Activated CD8-positive, alpha-beta T cell treated with anti-CD3 and anti-CD28 coated beads, Interleukin-2, amount 10 ng/mL, durations not matched to agents 7 days and 5 days (primary cell): ENCODE data around the gene CUEDC1. TPM values are rescaled to one million over a fixed set of nuclear protein-coding genes. Genes with fewer than 3 reads are reported as not detected.
"Not testable (repeated sequence)": the region's sequence is repeated elsewhere in the genome, so short reads cannot be mapped to it uniquely, and the experiment has no call there.

Experiments used
- ATAC-seq: fragments of 150-1000 bp; cut with Tn5 transposase; one replicate; pipeline ENCODE4 v1.10.0; 2021; ENCODE audit warnings: moderate library complexity
- CTCF ChIA-PET: fragments of 350-600 bp; sonication (Branson Sonifier 250); formaldehyde crosslinking; loops from one replicate; lab custom pipeline; 2021; ENCODE audit warnings: antibody characterized with exemption; lab: Charles Lee
- POLR2A ChIA-PET: fragments of 350-600 bp; sonication (Branson Sonifier 250); formaldehyde crosslinking; loops from one replicate; lab custom pipeline; 2021; ENCODE audit warnings: antibody characterized with exemption; lab: Charles Lee
- DNase-seq: peaks from one replicate; pipeline ENCODE4 v3.0.0-alpha.2; 2020
- H3K27ac Mint-ChIP-seq: one replicate; pipeline ENCODE4 v1.8.0; 2021; ENCODE audit warnings: mild to moderate bottlenecking, mixed read lengths
- H3K27me3 Mint-ChIP-seq: one replicate; pipeline ENCODE4 v1.8.0; 2021; ENCODE audit warnings: low read depth, mixed read lengths
- H3K36me3 Mint-ChIP-seq: one replicate; pipeline ENCODE4 v1.8.0; 2021; ENCODE audit warnings: low read depth, mixed read lengths
- H3K4me1 Mint-ChIP-seq: one replicate; pipeline ENCODE4 v1.8.0; 2021; ENCODE audit warnings: low read depth, mixed read lengths
- H3K4me3 Mint-ChIP-seq: one replicate; pipeline ENCODE4 v1.8.0; 2021; ENCODE audit warnings: mild to moderate bottlenecking, mixed read lengths
- H3K9me3 Mint-ChIP-seq: one replicate; pipeline ENCODE4 v1.8.0; 2022; ENCODE audit warnings: mixed read lengths; ENCODE audit not compliant: insufficient read depth
- total RNA-seq, 2 experiments: library from RNA; stranded (reverse); gene quantifications; one replicate each; pipeline ENCODE4 v1.2.3, GENCODE V29; 2021

Gene CUEDC1
- total RNA-seq, 2 experiments from 2014 or later, result 0.18 TPM; not detected in 1

- peaks cover 56% of the 10 kb centered on the region for H3K36me3 Mint-ChIP-seq
- POLR2A ChIA-PET, result interaction anchor here (2.8 kb wide), 1 partner anchor 23 kb away, joined by 11 read pairs; the partner anchor contains the start of gene SRSF1
- no peak overlapping the region for H3K27ac Mint-ChIP-seq
- H3K4me1 Mint-ChIP-seq, result peaks cover 61% of the 10 kb centered on the region
- H3K9me3 Mint-ChIP-seq, result no peaks in the 10 kb centered on the region
- CTCF ChIA-PET, result interaction anchor here (0.7 to 3.3 kb wide), 9 partner anchors 9 to 128 kb away, joined by 3 to 52 read pairs (median 4); partner anchors contain the start of genes CUEDC1 and SRSF1
- DNase-seq (no peak), ATAC-seq (no peak)
- H3K4me3 Mint-ChIP-seq, result no peak overlapping the region
- H3K27me3 Mint-ChIP-seq, result no peaks in the 10 kb centered on the region
Measured at GRCh38 chr17:57984261-57984890, 29.2 kb upstream of the CUEDC1 start.

- ChIA-PET POLR2A (interaction anchor here (1.5 kb wide), 1 partner anchor 27 kb away, joined by 5 read pairs; no protein-coding TSS in a partner anchor), CTCF (interaction anchor here (0.6 to 5.2 kb wide), 4 partner anchors 11 to 129 kb away, joined by 3 to 37 read pairs (median 4); no protein-coding TSS in a partner anchor)
- Mint-ChIP-seq H3K36me3 (peaks cover 56% of the 10 kb centered on the region), H3K4me3 (no peak overlapping the region), H3K27me3 (no peaks in the 10 kb centered on the region), H3K27ac (no peak overlapping the region), H3K4me1 (peaks cover 51% of the 10 kb centered on the region), H3K9me3 (no peaks in the 10 kb centered on the region)
- ATAC-seq (no peak), DNase-seq (no peak)
Measured at GRCh38 chr17:57983446-57983845, 28.2 kb upstream of the CUEDC1 start.

GRCh38 chr17:57982452-57983170, 27.4 kb upstream of the CUEDC1 start:
- Mint-ChIP-seq H3K9me3 (no peaks in the 10 kb centered on the region), H3K27me3 (no peaks in the 10 kb centered on the region), H3K4me1 (peaks cover 51% of the 10 kb centered on the region), H3K4me3 (no peak overlapping the region), H3K36me3 (peaks cover 63% of the 10 kb centered on the region), H3K27ac (no peak overlapping the region)
- no peak for DNase-seq
- POLR2A ChIA-PET, result interaction anchor here (1.0 to 1.5 kb wide), 2 partner anchors 25 to 26 kb away, joined by 3 to 5 read pairs; partner anchors contain the start of gene SRSF1
- CTCF ChIA-PET, result interaction anchor here (0.6 to 5.2 kb wide), 8 partner anchors 10 to 267 kb away, joined by 3 to 37 read pairs (median 3); no protein-coding TSS in a partner anchor
- no peak for ATAC-seq

- Mint-ChIP-seq H3K36me3 (peaks cover 67% of the 10 kb centered on the region), H3K27ac (no peak overlapping the region), H3K9me3 (no peaks in the 10 kb centered on the region), H3K27me3 (no peaks in the 10 kb centered on the region), H3K4me1 (peaks cover 39% of the 10 kb centered on the region), H3K4me3 (no peak overlapping the region)
- ATAC-seq (no peak), DNase-seq (no peak)
- CTCF ChIA-PET, result interaction anchor here (0.7 to 5.2 kb wide), 9 partner anchors 9 to 132 kb away, joined by 3 to 37 read pairs (median 3); partner anchors contain the start of gene CUEDC1
- POLR2A ChIA-PET, result interaction anchor here (0.6 kb wide), 3 partner anchors 19 to 1857 kb away, joined by 3 read pairs; no protein-coding TSS in a partner anchor
Measured at GRCh38 chr17:57980522-57980921, 25.3 kb upstream of the CUEDC1 start.

DNA sequence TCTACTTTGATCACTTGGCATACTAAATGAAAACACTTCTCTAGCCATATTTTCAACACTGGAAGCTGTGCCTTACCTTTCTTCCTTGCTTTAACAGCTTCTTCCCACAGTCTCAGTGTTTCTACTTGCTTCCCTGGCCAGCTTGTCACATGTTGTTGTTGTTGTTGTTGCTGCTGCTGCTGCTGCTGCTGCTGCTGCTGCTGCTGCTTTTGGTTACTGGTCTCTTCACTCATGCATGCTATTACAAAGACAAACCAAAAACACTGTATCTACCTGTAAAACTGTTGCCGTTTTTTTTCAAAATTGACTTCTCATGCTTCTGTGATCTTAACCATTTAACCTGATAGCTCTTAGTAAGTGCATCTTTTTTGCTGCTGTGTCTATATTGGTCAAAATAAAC, 23.9 kb upstream of the CUEDC1 start:
- peaks cover 73% of the 10 kb centered on the region for H3K36me3 Mint-ChIP-seq
- CTCF ChIA-PET, result interaction anchor here (0.7 to 5.2 kb wide), 3 partner anchors 20 to 144 kb away, joined by 3 to 37 read pairs (median 3); no protein-coding TSS in a partner anchor
- H3K4me1 Mint-ChIP-seq, result peaks cover 25% of the 10 kb centered on the region
- no peak for ATAC-seq
- POLR2A ChIA-PET, result no interaction called here
- no peak overlapping the region for H3K27ac Mint-ChIP-seq
- H3K4me3 Mint-ChIP-seq, result no peak overlapping the region
- DNase-seq, result no peak
- no peaks in the 10 kb centered on the region for H3K27me3 Mint-ChIP-seq
- H3K9me3 Mint-ChIP-seq, result no peaks in the 10 kb centered on the region

GRCh38 chr17:57976594-57976993, 21.4 kb upstream of the CUEDC1 start:
- peaks cover 3% of the 10 kb centered on the region for H3K4me1 Mint-ChIP-seq
- H3K4me3 Mint-ChIP-seq, result no peak overlapping the region
- POLR2A ChIA-PET, result no interaction called here
- ATAC-seq, result no peak
- no peak for DNase-seq
- peaks cover 58% of the 10 kb centered on the region for H3K36me3 Mint-ChIP-seq
- no peaks in the 10 kb centered on the region for H3K9me3 Mint-ChIP-seq
- CTCF ChIA-PET, result interaction anchor here (1.9 to 2.4 kb wide), 3 partner anchors 23 to 120 kb away, joined by 5 to 12 read pairs (median 5); no protein-coding TSS in a partner anchor
- no peak overlapping the region for H3K27ac Mint-ChIP-seq
- no peaks in the 10 kb centered on the region for H3K27me3 Mint-ChIP-seq

DNA sequence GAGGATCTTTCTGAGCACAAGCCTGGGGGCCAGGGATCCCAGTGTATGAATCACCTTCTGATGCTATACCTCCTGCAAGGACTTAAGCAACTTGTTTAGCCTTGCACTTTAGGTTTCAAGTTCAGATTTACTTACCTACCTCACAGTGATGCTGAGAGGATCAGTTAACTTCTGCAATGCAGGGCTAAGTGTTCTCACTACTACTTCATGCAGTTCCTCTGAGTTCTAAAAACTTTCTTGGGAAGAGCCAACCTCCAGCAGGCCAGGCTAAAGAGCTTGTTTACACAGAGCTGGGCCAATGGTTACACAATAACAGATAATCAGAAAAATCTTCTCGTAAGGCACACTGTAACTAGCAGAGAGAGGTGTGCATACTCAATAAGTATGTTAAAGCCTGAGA, 19.8 kb upstream of the CUEDC1 start:
- Mint-ChIP-seq H3K4me3 (no peak overlapping the region), H3K27ac (no peak overlapping the region), H3K27me3 (no peaks in the 10 kb centered on the region), H3K36me3 (peaks cover 47% of the 10 kb centered on the region), H3K4me1 (no peaks in the 10 kb centered on the region), H3K9me3 (no peaks in the 10 kb centered on the region)
- ATAC-seq (no peak), DNase-seq (no peak)
- ChIA-PET CTCF (interaction anchor here (0.7 to 1.9 kb wide), 7 partner anchors 11 to 732 kb away, joined by 3 to 5 read pairs (median 3); no protein-coding TSS in a partner anchor), POLR2A (no interaction called here)

- H3K4me1 Mint-ChIP-seq, DNase-seq, H3K27me3 Mint-ChIP-seq, ATAC-seq, POLR2A ChIA-PET, H3K27ac Mint-ChIP-seq, H3K4me3 Mint-ChIP-seq, H3K9me3 Mint-ChIP-seq: not testable (repeated sequence)
- H3K36me3 Mint-ChIP-seq, result peaks cover 47% of the 10 kb centered on the region
- CTCF ChIA-PET, result interaction anchor here (1.2 to 1.4 kb wide), 3 partner anchors 12 to 82 kb away, joined by 3 to 4 read pairs (median 3); no protein-coding TSS in a partner anchor
Measured at GRCh38 chr17:57974053-57974824, 19.0 kb upstream of the CUEDC1 start.

GRCh38 chr17:57972151-57972550, 16.9 kb upstream of the CUEDC1 start:
- Mint-ChIP-seq H3K4me1 (no peaks in the 10 kb centered on the region), H3K36me3 (peaks cover 33% of the 10 kb centered on the region), H3K9me3 (no peaks in the 10 kb centered on the region), H3K27me3 (peaks cover 7% of the 10 kb centered on the region), H3K4me3 (no peak overlapping the region), H3K27ac (no peak overlapping the region)
- DNase-seq (peak; percentile 11), ATAC-seq (no peak)
- POLR2A ChIA-PET, result no interaction called here
- CTCF ChIA-PET, result interaction anchor here (0.9 to 1.6 kb wide), 2 partner anchors 10 to 27 kb away, joined by 3 to 5 read pairs; no protein-coding TSS in a partner anchor

GRCh38 chr17:57971572-57971971, 16.4 kb upstream of the CUEDC1 start:
- H3K27ac Mint-ChIP-seq, result no peak overlapping the region
- POLR2A ChIA-PET, result no interaction called here
- no peak for ATAC-seq
- no peak overlapping the region for H3K4me3 Mint-ChIP-seq
- no peaks in the 10 kb centered on the region for H3K4me1 Mint-ChIP-seq
- no peaks in the 10 kb centered on the region for H3K9me3 Mint-ChIP-seq
- peaks cover 27% of the 10 kb centered on the region for H3K36me3 Mint-ChIP-seq
- CTCF ChIA-PET, result interaction anchor here (1.6 kb wide), 1 partner anchor 27 kb away, joined by 5 read pairs; no protein-coding TSS in a partner anchor
- peaks cover 7% of the 10 kb centered on the region for H3K27me3 Mint-ChIP-seq
- DNase-seq, result peak; percentile 4

GRCh38 chr17:57970710-57971109, 15.5 kb upstream of the CUEDC1 start:
- no peak overlapping the region for H3K4me3 Mint-ChIP-seq
- ChIA-PET CTCF (no interaction called here), POLR2A (no interaction called here)
- peaks cover 7% of the 10 kb centered on the region for H3K27me3 Mint-ChIP-seq
- no peaks in the 10 kb centered on the region for H3K9me3 Mint-ChIP-seq
- peaks cover 20% of the 10 kb centered on the region for H3K36me3 Mint-ChIP-seq
- DNase-seq, result peak; percentile 17
- no peak overlapping the region for H3K27ac Mint-ChIP-seq
- ATAC-seq, result no peak
- H3K4me1 Mint-ChIP-seq, result no peaks in the 10 kb centered on the region
